Measurements from ENCODE around the gene RHO.
"Not testable (repeated sequence)": the region's sequence is repeated elsewhere in the genome, so short reads cannot be mapped to it uniquely, and the experiment has no call there.

- not testable (repeated sequence) for TF ChIP-seq CTCF (IDR thresholded peaks at IDR 0.05 in 4 of 5, conservative IDR thresholded peaks at IDR 0.05 in 1 of 5); POLR2A (IDR thresholded peaks at IDR 0.05)
Measured at GRCh38 chr3:129545951-129546350, 17.5 kb downstream of the RHO start.
